AG04450 (cell line): ENCODE results near the gene NOTCH1. TPM values are rescaled to one million over a fixed set of nuclear protein-coding genes. Genes with fewer than 3 reads are reported as not detected.

Source experiments
- CTCF ChIA-PET: fragments of 300-600, 350-600 bp; formaldehyde crosslinking; extraction: SDS; loops from one replicate; lab custom pipeline; 2022; ENCODE audit warnings: antibody characterized with exemption, inconsistent platforms; lab: Charles Lee
- POLR2A ChIA-PET: fragments of 350-600 bp; formaldehyde crosslinking; extraction: SDS; loops from one replicate; lab custom pipeline; 2021; ENCODE audit warnings: antibody characterized with exemption, inconsistent platforms; lab: Yijun Ruan, JAX
- DNase-seq: peaks from one replicate; pipeline ENCODE4 v3.0.0-alpha.2; 2011; ENCODE audit warnings: low read depth, low spot score
- H3K27ac ChIP-seq: one replicate; pipeline ENCODE4 v1.5.1; 2012; ENCODE audit warnings: low read depth, low read length, control low read depth
- H3K27me3 ChIP-seq: one replicate; pipeline ENCODE4 v1.6.0; 2012; ENCODE audit warnings: low read length; ENCODE audit not compliant: control insufficient read depth, insufficient read depth
- H3K4me3 ChIP-seq: 2 replicates; pipeline ENCODE4 v1.5.1; 2011; ENCODE audit warnings: mild to moderate bottlenecking, low read depth, low read length, control low read depth
- H3K9me3 ChIP-seq: 2 replicates; pipeline ENCODE4 v1.5.1; 2012; ENCODE audit warnings: low read length; ENCODE audit not compliant: control insufficient read depth, insufficient read depth
- CTCF ChIP-seq: IDR thresholded peaks from 2 replicates; pipeline ENCODE4 v1.5.1; 2011; ENCODE audit warnings: low read depth, low read length, control low read depth, inconsistent platforms
- polyA plus RNA-seq: library from polyadenylated mRNA; depleted of rRNA; stranded (reverse); fragments of >200 nt; gene quantifications from 2 replicates; pipeline ENCODE4 v1.2.3, GENCODE V29; 2011

NOTCH1 gene
- polyA plus RNA-seq, 1 experiment, result 0.89 TPM

- Histone ChIP-seq H3K27me3 (no peaks in the 10 kb centered on the region), H3K27ac (no peak overlapping the region), H3K4me3 (no peak overlapping the region), H3K9me3 (no peaks in the 10 kb centered on the region; the same call in 1 of the 2 replicates)
- POLR2A ChIA-PET, result no interaction called here
- DNase-seq, result no peak
- no peak for TF ChIP-seq CTCF
- CTCF ChIA-PET, result no interaction called here
Measured at GRCh38 chr9:136473354-136473721, 72.5 kb downstream of the NOTCH1 start.

GRCh38 chr9:136472640-136473353 is 73.1 kb downstream of the NOTCH1 start:
- POLR2A ChIA-PET, result no interaction called here

DNA sequence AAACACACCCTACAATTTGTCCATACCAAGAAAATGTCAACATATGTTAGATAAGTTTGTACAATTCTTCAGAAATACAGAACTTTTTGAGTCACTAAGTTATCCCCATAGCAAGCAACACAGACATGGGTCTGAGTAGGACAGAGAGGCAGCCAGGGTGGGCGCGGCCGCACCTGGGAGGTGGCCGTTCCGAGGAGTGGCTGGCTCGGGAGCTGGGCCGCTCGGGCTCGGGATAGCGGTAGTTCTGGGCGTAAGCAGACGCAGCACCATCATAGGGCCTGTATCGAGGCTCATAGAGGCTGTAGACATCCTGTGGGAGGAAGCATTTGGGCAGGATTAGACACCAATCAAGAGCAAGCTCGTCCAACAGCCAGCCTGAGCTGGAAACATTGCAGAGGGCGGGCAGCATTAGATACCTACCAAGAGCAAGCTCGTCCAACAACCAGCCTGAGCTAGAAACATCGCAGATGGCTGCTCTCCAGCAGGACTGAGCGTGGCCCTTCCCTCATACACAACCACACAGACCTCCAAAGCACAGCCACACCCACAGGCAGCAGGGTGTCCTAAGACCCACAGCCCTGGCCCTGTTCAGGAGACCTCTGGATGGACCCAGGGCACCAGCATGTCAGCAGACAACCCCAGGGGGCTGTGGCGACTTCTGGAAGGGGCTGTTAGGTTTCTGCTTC is 73.9 kb downstream of the NOTCH1 start:
- no peaks in the 10 kb centered on the region; the same call in 1 of the 2 replicates for H3K9me3 ChIP-seq
- no peak overlapping the region for H3K4me3 ChIP-seq
- POLR2A ChIA-PET, result no interaction called here
- H3K27me3 ChIP-seq, result no peaks in the 10 kb centered on the region
- H3K27ac ChIP-seq, result no peak overlapping the region
- no peak for DNase-seq
- TF ChIP-seq CTCF, result no peak
- CTCF ChIA-PET, result no interaction called here

More at GRCh38 chr9:136472640-136473353, 73.1 kb downstream of the NOTCH1 start:
- TF ChIP-seq CTCF, result no peak
- Histone ChIP-seq H3K27me3 (no peaks in the 10 kb centered on the region), H3K9me3 (no peaks in the 10 kb centered on the region; the same call in 1 of the 2 replicates), H3K4me3 (no peak overlapping the region), H3K27ac (no peak overlapping the region)
- DNase-seq, result no peak
- CTCF ChIA-PET, result no interaction called here

DNA sequence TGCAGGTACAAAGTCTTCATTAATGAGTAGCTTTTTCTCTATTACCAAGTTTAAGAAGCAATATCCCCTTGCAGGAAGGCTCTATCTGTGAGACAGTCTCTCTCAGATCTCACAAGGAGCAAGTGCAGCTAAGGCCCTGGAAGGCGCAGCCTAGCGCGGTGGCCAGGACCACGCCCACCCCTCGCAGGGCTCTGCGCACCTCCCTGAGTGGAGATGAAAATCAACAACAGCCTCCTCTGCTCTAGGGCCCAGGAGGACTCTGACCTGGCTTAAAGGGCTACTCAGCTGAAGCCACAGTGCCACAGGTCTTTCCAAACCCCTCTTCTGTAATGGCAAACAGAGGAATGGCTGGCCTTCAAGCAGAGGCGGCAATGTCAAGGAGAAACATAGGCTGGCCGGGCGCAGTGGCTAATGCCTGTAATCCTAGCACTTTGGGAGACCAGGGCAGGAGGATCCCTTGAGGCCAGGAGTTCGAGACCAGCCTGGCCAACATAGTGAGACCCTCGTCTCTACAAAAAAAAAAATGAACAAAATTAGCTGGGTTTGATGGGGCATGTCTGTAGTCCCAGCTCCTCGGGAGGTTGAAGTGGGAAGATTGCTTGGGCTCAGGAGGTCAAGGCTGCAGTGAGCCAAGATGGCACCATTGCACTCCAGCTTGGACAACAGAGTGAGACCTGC is 74.9 kb downstream of the NOTCH1 start:
- Histone ChIP-seq H3K9me3 (no peaks in the 10 kb centered on the region), H3K27ac (no peak overlapping the region), H3K27me3 (no peaks in the 10 kb centered on the region), H3K4me3 (no peak overlapping the region)
- CTCF ChIA-PET, result no interaction called here
- DNase-seq, result no peak
- POLR2A ChIA-PET, result interaction anchor here (0.7 kb wide), 1 partner anchor 230 kb away, joined by 4 read pairs; no protein-coding TSS in a partner anchor
- no peak for TF ChIP-seq CTCF

DNA sequence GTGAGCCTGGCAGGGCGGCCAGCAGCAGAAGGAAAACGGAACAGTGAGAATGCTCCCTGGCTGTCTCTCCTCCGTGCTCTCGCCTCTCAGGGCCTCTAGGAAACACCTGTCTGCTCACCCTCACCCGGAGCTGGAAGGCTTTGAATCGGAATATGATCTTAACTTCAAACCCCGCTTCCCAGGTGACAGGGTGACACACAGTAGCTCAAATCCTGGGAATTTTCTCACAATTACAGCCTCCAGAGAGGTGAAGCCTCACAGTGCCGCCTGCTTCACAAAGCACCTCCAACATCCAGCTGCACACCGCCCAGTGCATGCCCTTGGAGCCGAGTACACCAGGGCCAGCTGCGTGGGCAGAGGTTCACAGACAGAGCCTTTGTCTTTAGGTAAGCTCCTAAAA is 75.5 kb downstream of the NOTCH1 start:
- Histone ChIP-seq H3K4me3 (no peak overlapping the region), H3K27ac (no peak overlapping the region), H3K27me3 (no peaks in the 10 kb centered on the region), H3K9me3 (no peaks in the 10 kb centered on the region)
- no peak for DNase-seq
- ChIA-PET POLR2A (interaction anchor here (0.7 kb wide), 1 partner anchor 231 kb away, joined by 4 read pairs; no protein-coding TSS in a partner anchor), CTCF (no interaction called here)
- no peak for TF ChIP-seq CTCF
